Nephron (organoid): ENCODE data around the gene E2F1.
A peak's percentile ranks its signal among the peaks of the same experiment; 100 is the strongest.

ENCODE experiments used
- H3K27ac Mint-ChIP-seq, 3 experiments: 2 replicates each; pipeline ENCODE4 v1.8.0; 2020; ENCODE audit warnings: mixed read lengths in 3 of 3, mild to moderate bottlenecking in 2 of 3, moderate library complexity in 1 of 3
- H3K27me3 Mint-ChIP-seq: 2 replicates; pipeline ENCODE4 v1.8.0; 2021; ENCODE audit warnings: low read depth, mild to moderate bottlenecking, moderate library complexity, mixed read lengths
- H3K36me3 Mint-ChIP-seq: 2 replicates; pipeline ENCODE4 v1.8.0; 2020; ENCODE audit warnings: low read depth, mixed read lengths
- H3K4me1 Mint-ChIP-seq: 2 replicates; pipeline ENCODE4 v1.8.0; 2020; ENCODE audit warnings: mixed read lengths
- H3K4me3 Mint-ChIP-seq, 3 experiments: 2 replicates each; pipeline ENCODE4 v1.8.0; 2020; ENCODE audit warnings: mild to moderate bottlenecking in 3 of 3, mixed read lengths in 3 of 3, moderate library complexity in 2 of 3
- H3K9me3 Mint-ChIP-seq: 2 replicates; pipeline ENCODE4 v1.8.0; 2020; ENCODE audit warnings: mixed read lengths
- TF ChIP-seq, protein P1 (sequence below), 3 experiments: fragments of 200-600 bp; sonication (generic); IDR thresholded peaks; one replicate each; pipeline ENCODE4 v1.5.0; 2021; ENCODE audit warnings: antibody characterized with exemption in 3 of 3; ENCODE audit not compliant: unreplicated experiment in 3 of 3

Gene E2F1

DNA sequence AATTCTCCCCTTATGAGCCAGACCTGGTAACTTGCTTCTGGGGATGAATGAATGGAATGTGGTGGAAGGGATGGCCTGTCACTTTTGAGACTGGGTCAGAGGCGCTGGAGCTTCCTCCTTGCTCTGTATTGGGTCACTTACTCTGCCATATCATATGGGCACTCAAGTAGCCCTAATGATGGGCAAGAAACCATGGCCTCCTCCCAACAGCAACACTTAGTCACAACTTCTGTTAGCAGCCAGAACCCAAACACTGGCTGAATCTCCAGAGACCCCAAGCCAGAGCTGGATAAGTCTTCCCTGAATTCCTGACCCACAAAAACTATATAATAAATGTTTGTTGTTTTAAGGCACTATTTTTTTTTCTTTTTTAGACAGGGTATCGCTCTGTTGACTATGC is 5.5 kb downstream of the E2F1 start:
- Mint-ChIP-seq H3K4me1 (peaks cover 38% of the 10 kb centered on the region), H3K9me3 (no peaks in the 10 kb centered on the region), H3K4me3 (no peak overlapping the region), H3K36me3 (peaks cover 11% of the 10 kb centered on the region), H3K27me3 (no peaks in the 10 kb centered on the region), H3K27ac (no peak overlapping the region)
- TF ChIP-seq, protein P1, sequence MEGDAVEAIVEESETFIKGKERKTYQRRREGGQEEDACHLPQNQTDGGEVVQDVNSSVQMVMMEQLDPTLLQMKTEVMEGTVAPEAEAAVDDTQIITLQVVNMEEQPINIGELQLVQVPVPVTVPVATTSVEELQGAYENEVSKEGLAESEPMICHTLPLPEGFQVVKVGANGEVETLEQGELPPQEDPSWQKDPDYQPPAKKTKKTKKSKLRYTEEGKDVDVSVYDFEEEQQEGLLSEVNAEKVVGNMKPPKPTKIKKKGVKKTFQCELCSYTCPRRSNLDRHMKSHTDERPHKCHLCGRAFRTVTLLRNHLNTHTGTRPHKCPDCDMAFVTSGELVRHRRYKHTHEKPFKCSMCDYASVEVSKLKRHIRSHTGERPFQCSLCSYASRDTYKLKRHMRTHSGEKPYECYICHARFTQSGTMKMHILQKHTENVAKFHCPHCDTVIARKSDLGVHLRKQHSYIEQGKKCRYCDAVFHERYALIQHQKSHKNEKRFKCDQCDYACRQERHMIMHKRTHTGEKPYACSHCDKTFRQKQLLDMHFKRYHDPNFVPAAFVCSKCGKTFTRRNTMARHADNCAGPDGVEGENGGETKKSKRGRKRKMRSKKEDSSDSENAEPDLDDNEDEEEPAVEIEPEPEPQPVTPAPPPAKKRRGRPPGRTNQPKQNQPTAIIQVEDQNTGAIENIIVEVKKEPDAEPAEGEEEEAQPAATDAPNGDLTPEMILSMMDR (IDR thresholded peaks at IDR 0.05; ENCODE audit: unreplicated experiment in 3 of 3), result no peak

DNA sequence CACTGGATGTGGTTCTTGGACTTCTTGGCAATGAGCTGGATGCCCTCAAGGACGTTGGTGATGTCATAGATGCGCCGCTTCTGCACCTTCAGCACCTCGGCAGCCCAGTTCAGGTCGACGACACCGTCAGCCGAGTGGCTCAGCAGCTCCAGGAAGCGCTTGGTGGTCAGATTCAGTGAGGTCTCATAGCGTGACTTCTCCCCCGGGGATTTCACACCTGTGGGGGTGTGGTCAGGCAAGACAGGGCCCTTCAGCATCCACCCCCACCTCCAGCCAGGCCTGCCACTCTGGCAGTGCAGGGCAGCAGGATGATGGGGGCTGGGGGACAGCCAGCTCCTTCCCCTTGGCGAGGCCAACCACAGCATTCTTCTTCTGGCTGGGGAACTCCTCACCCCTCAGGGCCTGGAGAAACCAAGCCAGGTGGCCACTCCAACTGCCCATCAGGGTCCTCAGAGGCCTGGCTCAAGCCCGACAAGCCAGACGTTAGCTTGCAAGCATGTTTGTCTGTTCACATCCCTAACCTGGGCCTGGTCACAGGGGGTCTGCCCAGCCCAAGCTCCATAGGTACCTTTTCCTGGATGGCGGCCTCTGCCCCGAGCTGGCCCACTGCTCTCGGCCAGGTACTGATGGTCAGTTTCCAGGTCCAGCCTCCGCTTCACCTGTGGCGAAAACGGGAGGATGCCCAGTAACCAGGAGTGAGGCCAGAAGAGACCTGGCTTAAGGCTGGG is 6.3 kb downstream of the E2F1 start:
- no peaks in the 10 kb centered on the region for H3K27me3 Mint-ChIP-seq
- H3K36me3 Mint-ChIP-seq, result peaks cover 11% of the 10 kb centered on the region
- peaks cover 38% of the 10 kb centered on the region for H3K4me1 Mint-ChIP-seq
- no peak overlapping the region for H3K27ac Mint-ChIP-seq
- TF ChIP-seq, protein P1 (IDR thresholded peaks at IDR 0.05; ENCODE audit: unreplicated experiment in 3 of 3), result no peak
- H3K9me3 Mint-ChIP-seq, result no peaks in the 10 kb centered on the region
- no peak overlapping the region for H3K4me3 Mint-ChIP-seq

DNA sequence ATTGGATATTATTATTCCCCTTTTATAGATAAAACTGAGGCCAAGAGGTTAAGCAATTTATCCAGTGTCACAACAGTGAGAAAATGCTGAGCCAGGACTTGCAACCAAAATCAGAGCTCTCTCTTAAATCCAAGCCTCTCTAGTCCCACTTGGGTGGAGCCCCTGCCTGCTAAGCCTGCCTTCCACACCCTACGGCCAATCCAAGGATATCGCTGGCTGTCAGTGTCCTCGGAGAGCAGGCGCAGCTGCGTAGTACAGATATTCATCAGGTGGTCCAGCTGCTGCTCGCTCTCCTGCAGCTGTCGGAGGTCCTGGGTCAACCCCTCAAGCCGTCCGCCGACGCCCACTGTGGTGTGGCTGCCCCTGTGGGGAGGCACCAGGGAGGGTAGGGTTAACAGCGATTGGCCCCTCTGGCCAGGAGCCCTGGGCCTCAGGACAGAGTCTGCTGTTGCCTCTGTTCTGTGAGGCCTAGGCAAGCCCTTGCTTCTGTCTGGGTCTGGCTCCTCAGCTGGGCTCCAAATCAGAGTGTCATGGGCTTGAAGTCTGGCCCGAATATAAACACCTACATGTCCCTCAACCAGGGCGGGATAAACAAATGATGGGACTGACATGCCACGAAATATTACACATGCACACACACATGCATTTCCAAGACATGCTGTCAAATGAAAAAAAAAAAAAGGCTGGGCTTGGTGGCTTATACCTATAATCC is 8.0 kb downstream of the E2F1 start:
- TF ChIP-seq, protein P1 (IDR thresholded peaks at IDR 0.05; ENCODE audit: unreplicated experiment in 3 of 3), result no peak
- Mint-ChIP-seq H3K4me3 (peak overlapping the region in 2 of 3 experiments; percentile 12 to 45), H3K27ac (peak overlapping the region in 2 of 3 experiments; percentile 51 to 56), H3K4me1 (peaks cover 40% of the 10 kb centered on the region), H3K27me3 (no peaks in the 10 kb centered on the region), H3K9me3 (no peaks in the 10 kb centered on the region), H3K36me3 (peaks cover 11% of the 10 kb centered on the region)

DNA sequence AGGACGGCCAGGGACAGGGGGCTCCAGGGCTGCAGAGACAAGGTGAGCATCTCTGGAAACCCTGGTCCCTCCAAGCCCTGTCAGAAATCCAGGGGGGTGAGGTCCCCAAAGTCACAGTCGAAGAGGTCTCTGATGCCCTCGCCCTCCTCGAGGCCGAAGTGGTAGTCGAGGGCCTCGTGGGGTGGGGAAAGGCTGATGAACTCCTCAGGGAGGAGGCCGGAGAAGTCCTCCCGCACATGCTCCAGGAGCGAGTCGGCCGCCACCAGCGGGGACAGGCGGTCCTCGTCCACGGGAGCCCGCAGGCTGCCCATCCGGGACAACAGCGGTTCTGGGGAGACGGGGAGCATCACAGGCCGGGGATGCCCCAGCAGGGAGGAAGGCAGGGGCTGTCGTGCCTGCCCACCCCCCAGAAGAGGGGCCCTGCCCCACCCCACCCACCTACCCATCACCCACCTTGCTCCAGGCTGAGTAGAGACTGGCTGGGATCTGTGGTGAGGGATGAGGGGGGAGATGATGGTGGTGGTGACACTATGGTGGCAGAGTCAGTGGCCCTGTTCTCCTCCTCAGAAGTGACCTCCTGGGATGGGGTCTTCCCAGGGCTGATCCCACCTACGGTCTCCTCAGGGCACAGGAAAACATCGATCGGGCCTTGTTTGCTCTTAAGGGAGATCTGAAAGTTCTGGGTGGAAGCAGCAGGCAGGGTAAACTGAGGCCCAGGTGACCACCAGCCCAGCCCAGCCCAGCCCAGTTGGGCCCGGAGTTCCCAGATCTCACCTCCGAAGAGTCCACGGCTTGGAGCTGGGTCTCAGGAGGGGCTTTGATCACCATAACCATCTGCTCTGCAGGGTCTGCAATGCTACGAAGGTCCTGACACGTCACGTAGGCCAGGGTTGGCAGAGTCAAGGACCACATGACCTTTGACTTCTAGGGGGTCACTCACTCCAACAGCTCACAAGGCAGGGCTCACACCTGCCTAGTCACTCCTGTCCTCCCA is 9.2 kb downstream of the E2F1 start:
- Mint-ChIP-seq H3K4me1 (peaks cover 45% of the 10 kb centered on the region), H3K27me3 (no peaks in the 10 kb centered on the region), H3K9me3 (no peaks in the 10 kb centered on the region), H3K4me3 (peak overlapping the region in 2 of 3 experiments; percentile 63 to 66), H3K27ac (peak overlapping the region; percentile 89 to 94 (median 91)), H3K36me3 (peaks cover 11% of the 10 kb centered on the region)
- TF ChIP-seq, protein P1 (IDR thresholded peaks at IDR 0.05; ENCODE audit: unreplicated experiment in 3 of 3), result no peak

DNA sequence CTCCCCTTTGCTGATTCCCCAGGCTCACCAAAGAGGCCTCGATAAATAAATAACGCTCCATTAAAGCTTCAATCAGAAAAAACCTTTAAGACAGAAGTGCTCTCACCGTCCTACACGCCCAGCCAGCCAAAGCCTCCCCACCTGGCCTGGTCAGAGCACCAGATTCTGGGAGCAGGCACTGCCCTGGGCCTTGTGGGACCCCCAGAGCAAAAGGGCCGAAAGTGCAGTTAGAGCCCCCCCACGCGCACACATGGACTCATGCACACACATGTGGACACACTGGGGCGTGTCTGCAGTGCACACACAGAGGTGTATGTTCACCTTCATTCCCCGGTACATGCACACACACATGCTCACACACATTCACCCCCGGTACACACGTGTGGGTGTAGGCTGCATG is 10.1 kb downstream of the E2F1 start:
- TF ChIP-seq, protein P1 (IDR thresholded peaks at IDR 0.05; ENCODE audit: unreplicated experiment in 3 of 3), result no peak
- H3K27me3 Mint-ChIP-seq, result no peaks in the 10 kb centered on the region
- H3K4me1 Mint-ChIP-seq, result peaks cover 49% of the 10 kb centered on the region
- H3K9me3 Mint-ChIP-seq, result no peaks in the 10 kb centered on the region
- H3K36me3 Mint-ChIP-seq, result peaks cover 11% of the 10 kb centered on the region
- H3K27ac Mint-ChIP-seq, result peak overlapping the region; percentile 89 to 94 (median 91)
- H3K4me3 Mint-ChIP-seq, result peak overlapping the region; percentile 32 to 67 (median 65)
